Measurements from ENCODE around the gene UGDH. TPM values are rescaled to one million over a fixed set of nuclear protein-coding genes. Genes with fewer than 3 reads are reported as not detected.

Gene UGDH
- total RNA-seq, 1 experiment from 2014 or later, result 52.5 TPM

DNA sequence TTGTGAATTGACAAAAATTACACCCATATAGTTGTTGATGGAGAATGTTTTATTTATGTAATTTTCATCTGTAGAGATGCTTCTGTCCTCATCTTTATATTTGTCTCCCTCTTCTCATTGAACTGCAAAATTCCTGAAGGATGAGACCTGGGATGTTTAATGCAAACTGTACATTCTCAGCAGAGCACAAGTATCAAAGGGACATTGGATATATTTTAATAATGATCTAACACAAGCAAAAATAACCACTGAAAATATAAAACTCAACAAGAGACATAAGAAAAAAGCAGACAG, 28.6 kb downstream of the UGDH start:
- no peak overlapping the region for H3K27ac ChIP-seq (ENCODE audit: low read depth, low read length, poor library complexity, severe bottlenecking)
- BruUV-seq (replicated peaks), result no TSS peak
- ChIA-PET POLR2A (ENCODE audit: low non-redundant PET) (no interaction called here), CTCF (no interaction called here)
- no peak overlapping the region for H3K4me3 ChIP-seq (ENCODE audit: low read depth, low read length, poor library complexity, severe bottlenecking)
- no peak for DNase-seq (ENCODE audit: low spot score)
- H3K4me1 ChIP-seq (ENCODE audit: insufficient read depth, low read length, poor library complexity, severe bottlenecking), result no peaks in the 10 kb centered on the region
- TF ChIP-seq EZH2 (IDR thresholded peaks at IDR 0.05; ENCODE audit: borderline replicate concordance, low read depth, low read length, poor library complexity, severe bottlenecking), result no peak
- TF ChIP-seq, protein P1, sequence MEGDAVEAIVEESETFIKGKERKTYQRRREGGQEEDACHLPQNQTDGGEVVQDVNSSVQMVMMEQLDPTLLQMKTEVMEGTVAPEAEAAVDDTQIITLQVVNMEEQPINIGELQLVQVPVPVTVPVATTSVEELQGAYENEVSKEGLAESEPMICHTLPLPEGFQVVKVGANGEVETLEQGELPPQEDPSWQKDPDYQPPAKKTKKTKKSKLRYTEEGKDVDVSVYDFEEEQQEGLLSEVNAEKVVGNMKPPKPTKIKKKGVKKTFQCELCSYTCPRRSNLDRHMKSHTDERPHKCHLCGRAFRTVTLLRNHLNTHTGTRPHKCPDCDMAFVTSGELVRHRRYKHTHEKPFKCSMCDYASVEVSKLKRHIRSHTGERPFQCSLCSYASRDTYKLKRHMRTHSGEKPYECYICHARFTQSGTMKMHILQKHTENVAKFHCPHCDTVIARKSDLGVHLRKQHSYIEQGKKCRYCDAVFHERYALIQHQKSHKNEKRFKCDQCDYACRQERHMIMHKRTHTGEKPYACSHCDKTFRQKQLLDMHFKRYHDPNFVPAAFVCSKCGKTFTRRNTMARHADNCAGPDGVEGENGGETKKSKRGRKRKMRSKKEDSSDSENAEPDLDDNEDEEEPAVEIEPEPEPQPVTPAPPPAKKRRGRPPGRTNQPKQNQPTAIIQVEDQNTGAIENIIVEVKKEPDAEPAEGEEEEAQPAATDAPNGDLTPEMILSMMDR (conservative IDR thresholded peaks at IDR 0.05; ENCODE audit: low read depth, low read length), result no peak
- no peaks in the 10 kb centered on the region for H3K9me3 ChIP-seq (ENCODE audit: low read depth, low read length, poor library complexity, severe bottlenecking)
- H3K27me3 ChIP-seq (replicated peaks; ENCODE audit: insufficient read depth, low read depth, low read length, poor library complexity), result no peaks in the 10 kb centered on the region
- intact Hi-C loops (cut with micrococcal nuclease; ENCODE audit: unreplicated experiment), result no loop called here
- peaks cover 32% of the 10 kb centered on the region for H3K36me3 ChIP-seq (ENCODE audit: insufficient read depth, low read length, poor library complexity, severe bottlenecking)

DNA sequence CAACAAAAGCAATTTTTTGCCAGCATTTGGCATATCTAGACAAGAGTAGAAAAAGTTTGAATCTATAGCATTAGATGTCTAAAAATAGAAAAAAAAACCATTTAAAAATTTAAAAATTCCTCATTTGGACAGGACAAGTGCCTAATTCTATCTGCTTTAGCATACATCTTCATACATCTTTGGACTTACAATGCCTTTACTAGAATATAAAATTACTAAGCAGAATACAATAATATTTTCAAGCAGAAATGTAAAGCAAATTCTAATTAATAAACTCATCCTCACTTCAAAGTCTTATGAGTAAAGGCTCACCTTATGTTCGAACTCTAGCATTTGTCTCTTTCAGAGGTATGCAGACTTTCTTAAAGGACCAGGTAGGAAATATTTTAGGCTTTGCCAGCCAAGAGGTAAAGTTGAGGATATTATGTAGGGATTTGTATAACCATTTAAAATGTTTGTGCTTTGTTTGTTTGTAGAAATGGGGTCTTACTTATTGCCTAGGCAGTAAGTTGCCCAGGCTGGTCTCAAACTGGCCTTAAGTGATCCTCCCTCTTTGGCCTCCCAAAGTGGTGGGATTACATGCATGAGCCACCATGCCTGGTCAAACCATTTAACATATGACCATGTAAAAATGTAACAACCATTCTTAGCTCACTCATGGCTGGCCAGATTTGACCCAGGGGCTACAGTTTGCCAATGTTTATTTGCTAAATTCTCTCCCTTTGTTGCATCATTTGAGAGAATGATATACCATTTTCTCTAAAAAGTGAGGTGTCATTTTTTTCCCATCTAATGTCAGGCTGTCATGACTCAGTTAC, 29.1 kb downstream of the UGDH start:
- intact Hi-C loops (cut with micrococcal nuclease; ENCODE audit: unreplicated experiment), result no loop called here
- TF ChIP-seq EZH2 (IDR thresholded peaks at IDR 0.05; ENCODE audit: borderline replicate concordance, low read depth, low read length, poor library complexity, severe bottlenecking), result no peak
- TF ChIP-seq, protein P1 (conservative IDR thresholded peaks at IDR 0.05; ENCODE audit: low read depth, low read length), result no peak
- CTCF ChIA-PET, result no interaction called here
- H3K27me3 ChIP-seq (replicated peaks; ENCODE audit: insufficient read depth, low read depth, low read length, poor library complexity), result no peaks in the 10 kb centered on the region
- DNase-seq (ENCODE audit: low spot score), result no peak
- POLR2A ChIA-PET (ENCODE audit: low non-redundant PET), result no interaction called here
- H3K4me1 ChIP-seq (ENCODE audit: insufficient read depth, low read length, poor library complexity, severe bottlenecking), result no peaks in the 10 kb centered on the region
- H3K27ac ChIP-seq (ENCODE audit: low read depth, low read length, poor library complexity, severe bottlenecking), result no peak overlapping the region
- no TSS peak for BruUV-seq (replicated peaks)
- H3K36me3 ChIP-seq (ENCODE audit: insufficient read depth, low read length, poor library complexity, severe bottlenecking), result peaks cover 26% of the 10 kb centered on the region
- no peak overlapping the region for H3K4me3 ChIP-seq (ENCODE audit: low read depth, low read length, poor library complexity, severe bottlenecking)
- H3K9me3 ChIP-seq (ENCODE audit: low read depth, low read length, poor library complexity, severe bottlenecking), result no peaks in the 10 kb centered on the region

DNA sequence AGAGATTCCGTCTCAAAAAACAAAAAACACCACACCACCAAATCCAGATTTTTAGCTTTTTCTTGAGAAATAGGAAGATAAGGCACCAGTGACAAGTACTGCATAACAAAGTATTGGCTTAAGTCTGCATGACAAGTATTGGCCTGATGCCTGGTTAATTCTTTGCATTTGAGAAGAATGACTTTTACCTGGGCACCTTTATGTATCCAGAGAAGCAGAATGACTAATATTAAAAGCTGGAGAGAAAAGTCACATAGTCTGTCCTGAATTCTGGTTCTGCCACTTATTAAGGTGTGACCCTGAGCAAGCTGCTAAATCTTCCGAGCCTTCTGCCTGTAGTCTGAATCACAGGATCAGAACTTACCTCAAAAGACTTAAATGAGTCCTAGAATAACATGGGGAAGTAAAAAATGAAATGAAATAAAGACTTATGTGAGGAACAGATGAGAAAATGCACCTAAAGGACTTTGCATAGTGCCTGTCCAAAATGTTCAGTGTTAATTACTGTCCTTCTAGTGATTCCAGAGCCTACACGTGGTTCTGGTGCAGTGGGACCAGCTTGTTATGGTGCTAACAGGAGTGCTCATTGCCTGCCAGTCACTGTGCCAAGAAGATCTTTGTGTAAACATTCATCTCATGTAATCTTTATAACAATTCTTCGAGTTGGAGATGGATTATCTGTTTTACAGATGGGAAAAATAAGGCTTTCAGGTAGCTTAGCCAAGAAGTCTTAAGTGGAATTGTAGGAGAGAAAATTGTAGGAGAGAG, 31.6 kb downstream of the UGDH start:
- Histone ChIP-seq H3K9me3 (ENCODE audit: low read depth, low read length, poor library complexity, severe bottlenecking) (no peaks in the 10 kb centered on the region), H3K27ac (ENCODE audit: low read depth, low read length, poor library complexity, severe bottlenecking) (no peak overlapping the region), H3K27me3 (replicated peaks; ENCODE audit: insufficient read depth, low read depth, low read length, poor library complexity) (no peaks in the 10 kb centered on the region), H3K4me3 (ENCODE audit: low read depth, low read length, poor library complexity, severe bottlenecking) (no peak overlapping the region), H3K36me3 (ENCODE audit: insufficient read depth, low read length, poor library complexity, severe bottlenecking) (peaks cover 11% of the 10 kb centered on the region), H3K4me1 (ENCODE audit: insufficient read depth, low read length, poor library complexity, severe bottlenecking) (no peaks in the 10 kb centered on the region)
- ChIA-PET CTCF (interaction anchor here (0.6 kb wide), 1 partner anchor 22 kb away, joined by 6 read pairs; no protein-coding TSS in a partner anchor), POLR2A (ENCODE audit: low non-redundant PET) (interaction anchor here (0.6 kb wide), 1 partner anchor 550 kb away, joined by 3 read pairs; no protein-coding TSS in a partner anchor)
- DNase-seq (ENCODE audit: low spot score), result no peak
- BruUV-seq (replicated peaks), result no TSS peak
- TF ChIP-seq EZH2 (IDR thresholded peaks at IDR 0.05; ENCODE audit: borderline replicate concordance, low read depth, low read length, poor library complexity, severe bottlenecking), result no peak
- TF ChIP-seq, protein P1 (conservative IDR thresholded peaks at IDR 0.05; ENCODE audit: low read depth, low read length), result no peak
- intact Hi-C loops (cut with micrococcal nuclease; ENCODE audit: unreplicated experiment), result no loop called here

Measured in A673 (cell line).